Lower leg skin (tissue), 3 donors: ENCODE data around the gene RGMA.

Experiments used
- POLR2A ChIP-seq, 2 donors: fragments of 450-650 bp; IDR thresholded peaks; one replicate each; pipeline ENCODE4 v1.6.1; 2016 to 2017; ENCODE audit warnings: antibody characterized with exemption in 2 of 2, mild to moderate bottlenecking in 1 of 2, moderate library complexity in 1 of 2
- TF ChIP-seq, protein P1 (sequence below), 3 donors: fragments of 450-650 bp; IDR thresholded peaks; one replicate each; pipeline ENCODE4 v1.5.1; 2016; ENCODE audit warnings: antibody characterized with exemption in 3 of 3, mild to moderate bottlenecking in 3 of 3, moderate library complexity in 2 of 3

DNA sequence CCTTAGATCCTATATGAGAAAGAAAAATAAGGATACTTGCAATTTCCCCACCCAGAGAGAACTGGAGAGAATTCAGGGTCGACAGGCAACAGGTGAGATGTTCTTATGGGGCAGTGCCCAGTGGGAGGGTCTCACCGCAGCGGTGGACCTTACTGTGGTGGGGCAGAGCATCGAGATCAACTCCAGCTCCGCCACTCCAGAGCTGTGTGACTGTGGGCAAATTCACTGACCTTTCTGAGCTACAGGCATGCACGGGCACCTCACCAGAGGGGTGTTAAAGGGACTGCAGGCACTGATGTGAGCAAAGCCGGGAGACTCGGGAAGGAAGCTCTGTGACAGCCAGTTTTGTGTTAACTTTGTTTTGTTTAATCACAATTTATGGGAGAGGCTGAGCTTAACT, 30.9 kb downstream of the RGMA start:
- TF ChIP-seq, protein P1, sequence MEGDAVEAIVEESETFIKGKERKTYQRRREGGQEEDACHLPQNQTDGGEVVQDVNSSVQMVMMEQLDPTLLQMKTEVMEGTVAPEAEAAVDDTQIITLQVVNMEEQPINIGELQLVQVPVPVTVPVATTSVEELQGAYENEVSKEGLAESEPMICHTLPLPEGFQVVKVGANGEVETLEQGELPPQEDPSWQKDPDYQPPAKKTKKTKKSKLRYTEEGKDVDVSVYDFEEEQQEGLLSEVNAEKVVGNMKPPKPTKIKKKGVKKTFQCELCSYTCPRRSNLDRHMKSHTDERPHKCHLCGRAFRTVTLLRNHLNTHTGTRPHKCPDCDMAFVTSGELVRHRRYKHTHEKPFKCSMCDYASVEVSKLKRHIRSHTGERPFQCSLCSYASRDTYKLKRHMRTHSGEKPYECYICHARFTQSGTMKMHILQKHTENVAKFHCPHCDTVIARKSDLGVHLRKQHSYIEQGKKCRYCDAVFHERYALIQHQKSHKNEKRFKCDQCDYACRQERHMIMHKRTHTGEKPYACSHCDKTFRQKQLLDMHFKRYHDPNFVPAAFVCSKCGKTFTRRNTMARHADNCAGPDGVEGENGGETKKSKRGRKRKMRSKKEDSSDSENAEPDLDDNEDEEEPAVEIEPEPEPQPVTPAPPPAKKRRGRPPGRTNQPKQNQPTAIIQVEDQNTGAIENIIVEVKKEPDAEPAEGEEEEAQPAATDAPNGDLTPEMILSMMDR (IDR thresholded peaks at IDR 0.05): no peak
- TF ChIP-seq POLR2A (IDR thresholded peaks at IDR 0.05): no peak
